Measurements from ENCODE around the gene BLNK.
"Not testable (repeated sequence)": the region's sequence is repeated elsewhere in the genome, so short reads cannot be mapped to it uniquely, and the experiment has no call there.

Gene BLNK

GRCh38 chr10:96271016-96271815 is at the start of gene BLNK:
BLNK (minus strand) TSS chr10:96271569; CDS start chr10:96271398, 171 bp downstream.
- no peak for DNase-seq

- DNase-seq, result no peak
These were observed 48.5 kb upstream of the BLNK start for GRCh38 chr10:96319754-96320474.

DNA sequence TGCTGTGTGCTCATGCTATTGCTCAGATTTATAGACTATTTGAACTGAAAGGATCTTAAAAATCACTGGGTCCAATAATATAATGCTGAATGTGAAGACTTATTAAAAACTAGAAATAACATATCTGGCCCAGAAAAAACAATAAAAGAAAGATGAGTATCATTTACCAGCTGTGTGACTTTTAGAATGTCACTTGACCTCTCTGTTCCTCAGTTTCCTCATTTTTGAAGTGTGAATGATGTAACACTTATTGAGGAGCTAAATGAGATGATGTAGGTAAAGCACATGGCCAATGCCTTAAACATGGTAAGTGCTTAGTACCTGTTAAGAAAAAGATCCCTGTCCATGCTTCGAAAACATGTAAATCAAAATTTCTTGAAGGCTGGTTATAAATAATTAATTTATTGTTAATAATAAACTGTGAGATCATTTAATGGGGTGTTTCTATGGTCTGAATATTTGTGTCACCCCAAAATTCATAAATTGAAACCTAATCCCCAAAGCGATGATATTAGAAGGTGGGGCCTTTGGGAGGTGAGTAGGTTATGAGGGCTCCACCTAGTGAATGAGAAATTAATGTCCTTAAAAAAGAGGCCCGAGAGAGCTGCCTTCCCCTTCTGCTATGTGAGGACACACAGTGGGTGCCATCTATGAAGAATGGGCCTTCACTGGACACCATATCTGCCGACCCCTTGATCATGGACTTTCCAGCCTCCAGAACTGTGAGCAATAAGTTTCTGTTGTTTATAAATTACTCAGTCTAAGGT is 45.9 kb upstream of the BLNK start:
- DNase-seq, result no peak

DNA sequence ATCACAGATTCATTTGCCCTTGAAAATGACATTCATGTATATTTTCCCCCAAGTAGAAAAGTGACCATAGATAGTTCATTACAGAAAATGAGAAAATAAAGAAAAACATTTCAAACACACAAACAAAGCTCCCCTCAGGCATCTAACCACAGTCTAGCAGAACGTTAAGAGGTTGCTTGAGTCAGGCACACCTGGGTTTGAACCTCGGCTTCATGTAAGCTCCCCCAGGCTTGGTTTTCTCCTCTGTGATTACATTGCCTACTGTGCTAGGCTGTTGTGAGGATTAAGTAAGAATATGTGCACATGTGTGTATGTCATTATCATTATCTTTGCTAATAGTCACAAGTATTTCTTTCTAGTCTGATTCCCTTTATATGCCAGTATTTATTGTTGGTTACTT is 42.0 kb upstream of the BLNK start:
- no peak for DNase-seq

- no peak for DNase-seq
These were observed 39.9 kb upstream of the BLNK start for GRCh38 chr10:96311180-96311715.

DNA sequence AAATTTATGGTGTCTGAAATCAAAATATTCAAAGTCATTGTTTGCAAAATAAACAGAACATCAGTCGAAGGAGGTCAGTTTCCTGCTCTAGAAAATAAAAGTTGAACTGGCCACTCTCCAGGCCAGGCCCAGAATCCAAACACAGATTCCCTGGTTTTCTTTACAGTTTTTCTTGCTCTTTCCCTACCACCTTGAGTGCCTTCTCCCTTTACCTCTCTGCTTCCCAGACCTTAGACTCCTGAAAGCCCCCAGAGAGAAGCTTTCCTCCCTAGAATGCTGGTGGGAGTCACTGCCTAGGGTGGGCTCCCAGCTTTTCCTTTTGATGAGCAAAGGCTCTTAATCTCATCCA is 38.9 kb upstream of the BLNK start:
- no peak for DNase-seq

DNA sequence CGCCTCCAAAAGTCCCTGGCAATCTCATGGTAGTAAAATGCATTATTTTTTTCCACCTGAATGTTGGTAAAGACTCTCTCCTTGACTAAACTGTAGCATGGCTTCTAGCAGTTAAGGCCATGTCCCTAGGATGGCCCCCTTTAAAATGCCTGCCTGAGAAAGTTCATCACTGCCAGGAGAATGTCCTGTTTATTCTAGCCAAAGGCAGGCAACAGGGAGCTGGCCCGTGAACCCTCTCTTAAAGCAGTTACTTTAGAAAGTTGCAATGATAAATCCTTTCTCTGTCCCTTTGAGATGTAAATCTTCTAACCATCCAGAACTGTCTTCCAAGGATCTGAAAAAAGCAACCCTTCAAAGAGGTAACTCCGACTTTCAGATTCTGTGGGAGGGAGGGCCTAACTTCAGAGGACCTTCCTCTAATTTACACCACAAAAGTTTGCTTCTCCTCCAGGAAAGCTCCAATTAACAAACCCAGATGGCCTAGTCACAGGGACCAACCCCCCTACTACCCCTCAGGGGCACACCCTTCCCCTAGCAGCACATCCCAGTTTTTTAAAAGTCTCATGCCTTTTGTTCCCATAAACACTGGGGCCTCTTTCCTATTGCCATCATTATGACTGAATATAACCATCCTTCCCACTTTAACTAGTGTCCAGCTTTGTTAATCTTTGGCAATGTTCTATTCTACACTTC is 38.4 kb upstream of the BLNK start:
- DNase-seq, result no peak

GRCh38 chr10:96308854-96309253 is 37.5 kb upstream of the BLNK start:
- not testable (repeated sequence) for DNase-seq

- DNase-seq, result no peak
These were observed 35.1 kb upstream of the BLNK start for GRCh38 chr10:96306516-96306915.

- no peak for DNase-seq
These were observed 33.6 kb upstream of the BLNK start for GRCh38 chr10:96305019-96305418.

DNA sequence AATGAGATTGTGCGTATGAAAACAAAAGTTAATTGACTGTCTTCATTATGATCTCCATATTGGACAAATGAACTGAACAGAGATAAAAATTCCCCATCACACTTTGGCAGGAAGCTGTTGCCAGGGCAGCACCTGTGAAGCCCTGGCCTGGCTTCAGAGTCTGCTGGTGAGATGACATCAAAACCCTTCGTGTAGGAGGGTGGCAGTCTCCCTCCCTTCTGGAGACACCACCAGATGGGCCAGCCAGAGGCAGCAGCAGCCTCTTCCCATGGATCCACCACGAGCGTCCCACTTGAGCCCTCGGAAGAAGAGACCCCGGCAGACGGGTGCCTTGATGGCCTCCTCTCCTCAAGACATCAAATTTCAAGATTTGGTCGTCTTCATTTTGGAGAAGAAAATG is 32.9 kb upstream of the BLNK start, which contains the start of gene DNTT:
TSS of gene DNTT (plus strand) at position 205 of the 400 bp plus-strand sequence. CDS start at position 269, 64 bp downstream.
- DNase-seq, result no peak

DNA sequence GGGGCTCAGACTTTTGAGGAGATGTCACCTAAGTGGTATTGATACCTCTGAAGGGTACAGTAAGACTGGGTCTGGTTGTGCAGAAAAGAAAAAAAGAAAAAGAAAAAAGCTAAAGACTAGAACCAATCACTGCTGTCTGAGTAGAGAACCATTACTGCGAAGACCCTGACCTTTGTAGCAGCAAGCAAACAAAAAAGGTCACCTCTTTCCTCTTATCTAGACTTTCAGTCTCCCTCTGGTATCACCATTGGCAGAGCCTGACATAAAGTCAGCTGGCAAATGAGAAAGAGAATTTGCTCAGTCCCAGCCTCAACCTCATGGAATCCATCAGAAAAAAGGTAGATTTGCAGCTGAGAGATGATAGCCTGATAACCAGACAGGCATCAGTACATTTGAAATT is 30.2 kb upstream of the BLNK start:
- DNase-seq, result no peak

DNA sequence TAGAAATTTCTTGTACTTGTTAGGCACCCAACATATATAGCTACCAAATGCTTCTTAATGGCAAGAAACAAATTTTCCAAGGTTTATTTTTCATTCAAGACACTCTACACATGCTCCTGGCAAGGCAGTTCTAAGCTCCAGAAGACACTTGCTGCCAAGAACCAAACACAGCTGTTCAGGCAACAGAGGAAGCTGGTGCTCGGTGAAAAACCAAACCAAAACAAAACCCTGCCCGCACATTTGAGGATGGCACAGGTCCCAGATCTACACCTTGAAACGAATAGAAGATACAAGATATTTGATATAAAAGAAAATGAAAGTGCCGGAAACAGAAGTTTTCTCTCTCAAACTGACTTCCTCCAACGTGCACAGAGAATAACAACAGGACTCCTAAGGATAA is 28.0 kb upstream of the BLNK start:
- no peak for DNase-seq

DNA sequence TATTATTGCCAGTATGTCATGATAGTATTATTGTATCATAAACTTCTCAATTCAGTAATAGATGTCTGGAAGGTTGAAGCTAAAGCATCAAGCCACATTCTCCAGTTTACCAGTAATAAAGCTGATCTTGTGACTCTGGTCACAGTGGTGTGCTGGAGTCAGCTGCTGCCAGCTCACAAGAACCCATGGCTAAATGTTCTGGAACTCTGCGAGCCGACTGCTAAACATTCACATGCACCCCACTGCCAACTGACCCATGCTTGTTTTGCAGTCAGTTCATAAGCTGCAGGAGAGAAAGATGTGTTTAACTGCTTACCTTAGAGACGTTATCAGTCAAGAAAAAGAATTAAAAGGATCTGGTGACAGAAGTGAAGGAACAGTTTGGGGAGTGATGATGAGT is 27.0 kb upstream of the BLNK start:
- no peak for DNase-seq

- DNase-seq, result no peak
These were observed 26.1 kb upstream of the BLNK start for GRCh38 chr10:96297486-96297885.

- DNase-seq, result no peak
These were observed 24.1 kb upstream of the BLNK start for GRCh38 chr10:96295475-96295874.

GRCh38 chr10:96292971-96293920 is 21.9 kb upstream of the BLNK start:
- DNase-seq, result no peak

DNA sequence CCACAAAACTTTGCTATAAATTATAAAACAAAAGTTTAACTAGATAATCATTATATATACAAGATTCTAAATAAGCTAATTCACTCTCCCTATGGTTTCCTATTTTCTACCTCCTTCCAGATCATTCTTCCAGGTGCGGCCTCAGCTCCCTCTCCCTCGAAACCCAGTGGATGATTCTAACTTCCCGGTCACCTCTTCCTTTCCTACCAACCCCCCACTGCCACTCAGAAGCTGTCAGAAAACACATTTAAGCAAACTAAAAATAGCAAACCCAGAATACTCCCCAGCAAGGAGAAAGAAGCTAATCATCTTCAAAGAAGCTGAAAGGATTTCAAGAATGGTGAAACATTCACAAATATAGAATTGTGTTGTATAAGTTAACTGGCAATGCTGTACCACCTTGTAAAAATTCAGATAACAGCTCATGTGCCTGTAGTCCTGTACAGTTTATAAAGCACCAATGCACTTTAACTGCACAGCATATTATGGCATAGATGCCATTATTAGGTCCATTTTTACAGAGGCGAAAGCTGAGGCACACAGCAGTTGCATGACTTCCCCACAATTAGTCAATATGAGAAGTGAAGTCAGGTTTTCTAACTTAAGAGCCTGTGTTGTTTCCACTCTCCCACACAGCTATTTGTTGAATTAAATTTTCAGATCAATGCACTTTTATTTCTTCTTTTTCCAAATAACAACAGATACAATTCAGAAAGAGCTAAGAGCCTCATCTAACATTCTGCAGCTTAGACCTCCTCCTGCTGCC is 19.2 kb upstream of the BLNK start:
- DNase-seq, result no peak

DNA sequence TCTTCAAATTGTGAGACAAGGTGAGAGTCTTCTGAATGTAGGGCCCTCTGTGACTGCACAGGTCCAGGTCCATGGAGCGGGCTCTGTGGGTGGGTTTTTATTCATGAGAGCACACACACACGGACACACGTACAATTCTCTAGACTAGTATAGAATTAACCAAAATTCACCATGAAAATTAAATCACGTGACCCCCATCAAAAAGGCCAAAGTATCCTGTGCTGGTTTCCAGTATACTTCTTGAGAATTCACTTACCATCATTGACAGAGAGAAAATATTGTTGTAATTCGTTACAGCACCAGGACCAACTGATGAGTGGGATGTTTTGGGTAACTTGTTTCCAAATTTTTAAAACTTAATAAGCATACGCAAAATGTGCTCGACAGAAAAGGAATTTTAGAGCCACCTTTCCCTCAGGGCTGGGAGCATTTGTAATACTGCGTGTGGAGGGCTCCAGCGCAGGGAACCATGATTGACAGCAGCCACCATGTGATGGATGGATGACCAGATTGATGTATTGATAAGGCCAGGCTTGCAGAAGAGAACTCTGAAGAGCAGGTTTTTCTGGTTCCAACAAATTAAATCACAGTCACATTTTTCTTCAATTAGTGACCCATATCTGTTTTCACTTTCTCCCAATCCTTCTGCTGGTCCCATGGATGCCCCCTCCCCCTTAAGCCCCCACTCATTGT is 18.0 kb upstream of the BLNK start:
- no peak for DNase-seq

DNA sequence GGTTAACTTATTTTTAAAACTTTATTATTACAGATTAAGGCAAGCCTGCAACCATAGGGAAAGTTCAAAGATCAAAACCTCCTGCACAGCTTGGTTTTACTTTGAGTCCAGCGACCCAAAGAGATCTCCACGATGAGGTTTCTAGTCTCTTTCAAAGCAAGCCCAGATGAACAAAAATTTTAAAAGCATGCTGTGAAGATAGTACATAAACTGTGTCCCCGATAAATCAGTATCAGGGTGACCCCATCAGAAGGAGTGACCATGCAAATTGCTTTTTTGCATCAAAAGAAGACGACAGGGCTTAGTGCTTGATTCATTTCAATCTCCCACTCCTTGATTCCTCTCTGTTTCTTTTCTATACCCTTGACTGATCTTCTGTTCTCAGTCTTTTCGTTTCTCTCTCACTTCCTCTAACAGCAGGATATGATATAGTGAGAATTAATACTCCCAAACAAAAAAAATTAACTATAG is 16.8 kb upstream of the BLNK start:
- DNase-seq, result no peak

All from NK-92 treated with Interleukin-12 subunit alpha and Interleukin-12 subunit beta, amount 100 ng/mL, for 24 hours (cell line).